ENCODE data around the gene SKI.

The SKI gene

DNA sequence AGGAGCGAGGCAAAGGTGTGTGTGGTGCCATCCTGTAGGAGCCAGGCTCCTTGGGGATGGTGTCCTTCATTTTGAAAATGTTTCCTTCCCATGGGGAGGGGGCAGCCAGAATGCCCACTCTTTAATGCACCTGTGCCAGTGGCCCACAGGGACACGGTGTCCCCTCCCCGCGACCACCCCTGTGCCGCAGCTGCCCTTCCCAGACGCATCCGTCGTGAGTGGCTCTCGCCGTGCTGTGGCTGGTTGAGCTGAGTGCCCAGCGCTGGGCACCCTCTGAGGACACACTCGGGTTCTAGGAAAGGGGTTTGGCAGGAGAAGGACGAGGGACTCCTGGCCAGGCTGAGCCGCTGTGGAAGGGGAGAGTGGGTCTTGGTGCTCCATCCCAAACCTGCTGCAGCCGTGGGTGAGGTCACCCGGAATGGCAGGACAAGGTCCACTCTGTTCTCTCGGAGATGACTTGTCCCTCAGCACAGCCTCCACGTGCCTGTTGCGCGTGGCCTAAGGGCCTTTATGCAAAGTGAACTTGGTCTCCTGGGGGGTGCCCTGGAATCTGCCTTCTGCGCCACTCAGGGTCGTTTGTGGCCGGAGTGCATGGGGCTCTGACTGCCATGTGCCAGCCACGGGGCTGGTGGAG lies 74.3 kb downstream of the SKI start:
- Histone ChIP-seq H3K4me1 (ENCODE audit: insufficient read depth, low read length) (peaks cover 39% of the 10 kb centered on the region), H3K4me3 (ENCODE audit: low read depth in 1 of 2, low read length in 2 of 2) (no peak overlapping the region), H3K79me2 (ENCODE audit: insufficient read depth, low read length) (peaks cover 41% of the 10 kb centered on the region), H3K27ac (ENCODE audit: low read length) (no peak overlapping the region), H3K4me2 (ENCODE audit: insufficient read depth, low read length) (no peak overlapping the region), H3K9me3 (ENCODE audit: insufficient read depth, low read length, severe bottlenecking) (no peaks in the 10 kb centered on the region), H3K9ac (ENCODE audit: low read depth, low read length) (no peak overlapping the region), H3K36me3 (ENCODE audit: insufficient read depth, low read length) (peaks cover 43% of the 10 kb centered on the region), H2AFZ (ENCODE audit: low read depth, low read length) (no peak overlapping the region), H3K27me3 (ENCODE audit: insufficient read depth, low read length, poor library complexity) (no peaks in the 10 kb centered on the region), H4K20me1 (ENCODE audit: insufficient read depth, low read length) (peaks cover 82% of the 10 kb centered on the region)
- TF ChIP-seq, protein P1, sequence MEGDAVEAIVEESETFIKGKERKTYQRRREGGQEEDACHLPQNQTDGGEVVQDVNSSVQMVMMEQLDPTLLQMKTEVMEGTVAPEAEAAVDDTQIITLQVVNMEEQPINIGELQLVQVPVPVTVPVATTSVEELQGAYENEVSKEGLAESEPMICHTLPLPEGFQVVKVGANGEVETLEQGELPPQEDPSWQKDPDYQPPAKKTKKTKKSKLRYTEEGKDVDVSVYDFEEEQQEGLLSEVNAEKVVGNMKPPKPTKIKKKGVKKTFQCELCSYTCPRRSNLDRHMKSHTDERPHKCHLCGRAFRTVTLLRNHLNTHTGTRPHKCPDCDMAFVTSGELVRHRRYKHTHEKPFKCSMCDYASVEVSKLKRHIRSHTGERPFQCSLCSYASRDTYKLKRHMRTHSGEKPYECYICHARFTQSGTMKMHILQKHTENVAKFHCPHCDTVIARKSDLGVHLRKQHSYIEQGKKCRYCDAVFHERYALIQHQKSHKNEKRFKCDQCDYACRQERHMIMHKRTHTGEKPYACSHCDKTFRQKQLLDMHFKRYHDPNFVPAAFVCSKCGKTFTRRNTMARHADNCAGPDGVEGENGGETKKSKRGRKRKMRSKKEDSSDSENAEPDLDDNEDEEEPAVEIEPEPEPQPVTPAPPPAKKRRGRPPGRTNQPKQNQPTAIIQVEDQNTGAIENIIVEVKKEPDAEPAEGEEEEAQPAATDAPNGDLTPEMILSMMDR (IDR thresholded peaks at IDR 0.05; ENCODE audit: borderline replicate concordance, extremely low read depth, low read length, poor library complexity, severe bottlenecking) = no peak
- no peak for TF ChIP-seq EZH2 (IDR thresholded peaks at IDR 0.05; ENCODE audit: borderline replicate concordance, low read depth, low read length, severe bottlenecking)
- ATAC-seq (ENCODE audit: insufficient read depth, low read depth) (no peak), DNase-seq (no peak)

DNA sequence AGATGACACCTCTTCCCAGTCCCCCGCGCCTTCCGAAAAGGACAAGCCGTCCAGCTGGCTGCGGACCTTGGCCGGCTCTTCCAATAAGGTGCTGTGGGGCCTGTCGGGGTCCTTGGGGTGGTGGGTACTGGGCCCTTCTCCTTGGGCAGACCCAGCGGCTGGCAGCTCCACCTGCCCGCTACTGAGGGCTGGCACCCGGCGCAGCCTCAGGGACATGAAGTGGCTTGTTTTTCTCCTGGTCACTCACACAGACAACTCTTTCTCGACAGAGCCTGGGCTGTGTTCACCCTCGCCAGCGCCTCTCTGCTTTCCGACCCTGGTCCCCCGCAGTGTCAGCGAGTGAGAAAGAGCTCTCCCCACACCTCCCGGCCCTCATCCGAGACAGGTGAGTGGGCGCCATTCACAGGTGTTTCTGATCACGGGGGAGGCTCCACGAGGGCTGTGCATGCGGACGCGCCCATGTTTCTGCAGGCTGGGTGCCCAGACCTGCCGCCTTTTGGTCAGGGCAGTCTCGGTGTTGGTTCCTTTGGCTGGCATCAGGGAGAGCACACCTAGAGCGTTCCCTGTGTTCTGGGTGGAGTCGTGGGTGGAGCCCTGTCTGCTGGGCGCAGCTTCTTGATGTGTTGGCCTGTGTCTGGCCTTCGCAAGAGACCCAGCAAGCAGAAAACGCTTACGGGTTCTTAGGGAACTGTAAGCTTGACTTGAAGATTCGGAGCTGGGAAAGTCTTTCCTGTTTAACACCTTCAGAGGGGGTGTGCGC lies 75.1 kb downstream of the SKI start:
- H3K79me2 ChIP-seq (ENCODE audit: insufficient read depth, low read length) = peaks cover 33% of the 10 kb centered on the region
- ATAC-seq (ENCODE audit: insufficient read depth, low read depth) (no peak), DNase-seq (no peak)
- H3K27me3 ChIP-seq (ENCODE audit: insufficient read depth, low read length, poor library complexity) = no peaks in the 10 kb centered on the region
- peaks cover 74% of the 10 kb centered on the region for H4K20me1 ChIP-seq (ENCODE audit: insufficient read depth, low read length)
- no peak overlapping the region for H3K4me2 ChIP-seq (ENCODE audit: insufficient read depth, low read length)
- H2AFZ ChIP-seq (ENCODE audit: low read depth, low read length) = no peak overlapping the region
- H3K9ac ChIP-seq (ENCODE audit: low read depth, low read length) = no peak overlapping the region
- H3K4me1 ChIP-seq (ENCODE audit: insufficient read depth, low read length) = peaks cover 39% of the 10 kb centered on the region
- H3K9me3 ChIP-seq (ENCODE audit: insufficient read depth, low read length, severe bottlenecking) = no peaks in the 10 kb centered on the region
- no peak for TF ChIP-seq EZH2 (IDR thresholded peaks at IDR 0.05; ENCODE audit: borderline replicate concordance, low read depth, low read length, severe bottlenecking)
- TF ChIP-seq, protein P1 (IDR thresholded peaks at IDR 0.05; ENCODE audit: borderline replicate concordance, extremely low read depth, low read length, poor library complexity, severe bottlenecking) = no peak
- peaks cover 50% of the 10 kb centered on the region for H3K36me3 ChIP-seq (ENCODE audit: insufficient read depth, low read length)
- no peak overlapping the region for H3K4me3 ChIP-seq (ENCODE audit: low read depth in 1 of 2, low read length in 2 of 2)
- no peak overlapping the region for H3K27ac ChIP-seq (ENCODE audit: low read length)

DNA sequence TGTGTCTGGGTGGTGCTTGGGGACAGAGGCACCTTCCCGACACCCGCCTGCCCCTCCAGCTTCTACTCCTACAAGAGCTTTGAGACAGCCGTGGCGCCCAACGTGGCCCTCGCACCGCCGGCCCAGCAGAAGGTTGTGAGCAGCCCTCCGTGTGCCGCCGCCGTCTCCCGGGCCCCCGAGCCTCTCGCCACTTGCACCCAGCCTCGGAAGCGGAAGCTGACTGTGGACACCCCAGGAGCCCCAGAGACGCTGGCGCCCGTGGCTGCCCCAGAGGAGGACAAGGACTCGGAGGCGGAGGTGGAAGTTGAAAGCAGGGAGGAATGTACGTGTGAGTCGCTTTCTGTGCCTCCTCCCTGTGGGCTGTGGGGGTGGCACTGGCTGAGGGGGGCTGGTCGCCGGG lies 75.7 kb downstream of the SKI start:
- peaks cover 27% of the 10 kb centered on the region for H3K79me2 ChIP-seq (ENCODE audit: insufficient read depth, low read length)
- TF ChIP-seq, protein P1 (IDR thresholded peaks at IDR 0.05; ENCODE audit: borderline replicate concordance, extremely low read depth, low read length, poor library complexity, severe bottlenecking) = no peak
- no peak for TF ChIP-seq EZH2 (IDR thresholded peaks at IDR 0.05; ENCODE audit: borderline replicate concordance, low read depth, low read length, severe bottlenecking)
- H3K4me2 ChIP-seq (ENCODE audit: insufficient read depth, low read length) = no peak overlapping the region
- H3K4me1 ChIP-seq (ENCODE audit: insufficient read depth, low read length) = peaks cover 36% of the 10 kb centered on the region
- H3K4me3 ChIP-seq (ENCODE audit: low read depth in 1 of 2, low read length in 2 of 2) = no peak overlapping the region
- H3K27ac ChIP-seq (ENCODE audit: low read length) = no peak overlapping the region
- peaks cover 72% of the 10 kb centered on the region for H4K20me1 ChIP-seq (ENCODE audit: insufficient read depth, low read length)
- DNase-seq (no peak), ATAC-seq (ENCODE audit: insufficient read depth, low read depth) (no peak)
- H3K27me3 ChIP-seq (ENCODE audit: insufficient read depth, low read length, poor library complexity) = no peaks in the 10 kb centered on the region
- no peaks in the 10 kb centered on the region for H3K9me3 ChIP-seq (ENCODE audit: insufficient read depth, low read length, severe bottlenecking)
- H3K36me3 ChIP-seq (ENCODE audit: insufficient read depth, low read length) = peaks cover 56% of the 10 kb centered on the region
- H2AFZ ChIP-seq (ENCODE audit: low read depth, low read length) = no peak overlapping the region
- H3K9ac ChIP-seq (ENCODE audit: low read depth, low read length) = no peak overlapping the region
